LNCAP (cell line): ENCODE results near the gene TIPIN.

Experiments
- CTCF ChIP-seq: fragments of 450-650 bp; IDR thresholded peaks from 2 replicates; pipeline ENCODE4 v1.5.1; 2017; ENCODE audit warnings: mild to moderate bottlenecking

Gene TIPIN

GRCh38 chr15:66389098-66389858 is 32.8 kb upstream of the TIPIN start:
- no peak for TF ChIP-seq CTCF

GRCh38 chr15:66388576-66388975 is 32.1 kb upstream of the TIPIN start:
- TF ChIP-seq CTCF, result no peak

- TF ChIP-seq CTCF, result no peak
These were observed 31.5 kb upstream of the TIPIN start for GRCh38 chr15:66388043-66388363.

- peak; percentile 58 for TF ChIP-seq CTCF
These were observed 30.9 kb upstream of the TIPIN start for GRCh38 chr15:66387163-66388042.

- peak; percentile 80 for TF ChIP-seq CTCF
These were observed 30.0 kb upstream of the TIPIN start, which contains the start of gene MAP2K1 for GRCh38 chr15:66386204-66387123. MAP2K1 (plus strand) TSS chr15:66386912; CDS start chr15:66387348, 436 bp downstream.

- no peak for TF ChIP-seq CTCF
These were observed 22.4 kb upstream of the TIPIN start for GRCh38 chr15:66378814-66379430.

- TF ChIP-seq CTCF, result no peak
These were observed 17.7 kb upstream of the TIPIN start for GRCh38 chr15:66374179-66374578.
